IMR-90 (cell line): Measurements from ENCODE around the gene NUDT5. TPM values are rescaled to one million over a fixed set of nuclear protein-coding genes. Genes with fewer than 3 reads are reported as not detected.

Experiments used
- ATAC-seq: fragments of 200-7000 bp; cut with Tn5 transposase; 2 replicates; pipeline ENCODE4 v1.9.1; 2020; ENCODE audit warnings: low read depth, mild to moderate bottlenecking, moderate library complexity
- BruUV-seq: library from RNA; stranded (reverse); fragments of 400-500 nt; replicated peaks from 2 replicates; lab custom pipeline; 2021; lab: Mats Ljungman, UMichigan
- CTCF ChIA-PET: fragments of 300-600 bp; formaldehyde crosslinking; extraction: SDS; loops from one replicate; lab custom pipeline; 2021; ENCODE audit warnings: antibody characterized with exemption; lab: Yijun Ruan, JAX
- POLR2A ChIA-PET: fragments of 300-600 bp; sonication (Branson Sonifier 250); formaldehyde crosslinking; loops from one replicate; lab custom pipeline; 2022; ENCODE audit warnings: antibody characterized with exemption; ENCODE audit not compliant: unreplicated experiment; lab: Charles Lee
- DNase-seq: peaks from one replicate; pipeline ENCODE4 v3.0.0; 2013
- H2AFZ ChIP-seq: replicated peaks from 2 replicates; pipeline ENCODE3; 2013; ENCODE audit warnings: low read length, mild to moderate bottlenecking; ENCODE audit not compliant: poor library complexity
- H2AK5ac ChIP-seq: 2 replicates; pipeline ENCODE4 v1.6.1; 2013; ENCODE audit warnings: low read depth, low read length, inconsistent platforms
- H2AK9ac ChIP-seq: replicated peaks from 2 replicates; pipeline ENCODE3; 2013; ENCODE audit warnings: mild to moderate bottlenecking, low read depth, low read length, moderate library complexity; ENCODE audit not compliant: poor library complexity
- H2BK120ac ChIP-seq: 2 replicates; pipeline ENCODE4 v1.6.1; 2013; ENCODE audit warnings: low read depth, low read length, inconsistent platforms
- H2BK15ac ChIP-seq: 3 replicates; pipeline ENCODE4 v1.6.1; 2013; ENCODE audit warnings: low read depth, low read length, inconsistent platforms
- H2BK20ac ChIP-seq: 2 replicates; pipeline ENCODE4 v1.6.1; 2013; ENCODE audit warnings: low read depth, mild to moderate bottlenecking, inconsistent platforms, low read length, moderate library complexity
- H2BK5ac ChIP-seq: 2 replicates; pipeline ENCODE4 v1.6.1; 2013; ENCODE audit warnings: mild to moderate bottlenecking, low read depth, low read length, inconsistent platforms; ENCODE audit not compliant: poor library complexity, severe bottlenecking
- H3K14ac ChIP-seq: replicated peaks from 2 replicates; pipeline ENCODE4 v1.6.1; 2013; ENCODE audit warnings: low read depth, low read length, inconsistent platforms
- H3K18ac ChIP-seq: 2 replicates; pipeline ENCODE4 v1.6.1; 2013; ENCODE audit warnings: low read depth, low read length, control low read depth
- H3K23ac ChIP-seq: 2 replicates; pipeline ENCODE4 v1.6.1; 2013; ENCODE audit warnings: low read depth, low read length, inconsistent platforms
- H3K27ac ChIP-seq: 2 replicates; pipeline ENCODE4 v1.5.1; 2013; ENCODE audit warnings: mild to moderate bottlenecking, control low read depth, low read length; ENCODE audit not compliant: insufficient read depth
- H3K27me3 ChIP-seq: 2 replicates; pipeline ENCODE4 v1.6.1; 2013; ENCODE audit warnings: low read length; ENCODE audit not compliant: control insufficient read depth, insufficient read depth
- H3K36me3 ChIP-seq: 2 replicates; pipeline ENCODE4 v1.6.1; 2013; ENCODE audit warnings: low read length, mixed read lengths; ENCODE audit not compliant: control insufficient read depth, insufficient read depth
- H3K4ac ChIP-seq: 2 replicates; pipeline ENCODE4 v1.6.1; 2013; ENCODE audit warnings: low read depth, low read length, inconsistent platforms
- H3K4me1 ChIP-seq: 2 replicates; pipeline ENCODE4 v1.6.1; 2013; ENCODE audit warnings: low read length, mixed read lengths; ENCODE audit not compliant: control insufficient read depth, insufficient read depth
- H3K4me2 ChIP-seq: 2 replicates; pipeline ENCODE4 v1.6.1; 2013; ENCODE audit warnings: low read depth, mild to moderate bottlenecking, control low read depth, low read length, moderate library complexity
- H3K4me3 ChIP-seq: 2 replicates; pipeline ENCODE4 v1.5.1; 2013; ENCODE audit warnings: low read depth, mild to moderate bottlenecking, control low read depth, low read length, moderate library complexity; ENCODE audit not compliant: insufficient read depth
- H3K56ac ChIP-seq: 2 replicates; pipeline ENCODE4 v1.6.1; 2013; ENCODE audit warnings: low read length, inconsistent platforms; ENCODE audit not compliant: insufficient read depth; ENCODE audit errors: extremely low read depth
- H3K79me1 ChIP-seq, 2 experiments: 2 replicates each; pipeline ENCODE4 v1.6.1; 2013; ENCODE audit warnings: low read length in 2 of 2, inconsistent platforms in 1 of 2, low read depth in 1 of 2
- H3K9ac ChIP-seq: 2 replicates; pipeline ENCODE4 v1.6.1; 2013; ENCODE audit warnings: low read depth, low read length, control low read depth
- H3K9me1 ChIP-seq: 2 replicates; pipeline ENCODE4 v1.6.1; 2013; ENCODE audit warnings: low read length, inconsistent platforms; ENCODE audit not compliant: insufficient read depth
- H3K9me3 ChIP-seq: 2 replicates; pipeline ENCODE4 v1.6.1; 2013; ENCODE audit warnings: low read length; ENCODE audit not compliant: control insufficient read depth, insufficient read depth
- H4K20me1 ChIP-seq: 2 replicates; pipeline ENCODE4 v1.6.1; 2013; ENCODE audit warnings: low read length, inconsistent platforms; ENCODE audit not compliant: insufficient read depth
- H4K5ac ChIP-seq: 2 replicates; pipeline ENCODE4 v1.6.1; 2013; ENCODE audit warnings: mild to moderate bottlenecking, low read depth, low read length, control low read depth
- H4K8ac ChIP-seq, 2 experiments: 2 replicates each; pipeline ENCODE4 v1.6.1; 2013; ENCODE audit warnings: low read depth in 2 of 2, low read length in 2 of 2, control low read depth in 1 of 2, inconsistent platforms in 1 of 2
- H4K91ac ChIP-seq: 2 replicates; pipeline ENCODE4 v1.6.1; 2013; ENCODE audit warnings: low read depth, low read length, inconsistent platforms; ENCODE audit not compliant: insufficient read depth
- BHLHE40 ChIP-seq: fragments of 150-350 bp; IDR thresholded peaks from 2 replicates; pipeline ENCODE4 v1.6.1; 2016; ENCODE audit warnings: mild to moderate bottlenecking, low read depth, low read length
- CEBPB ChIP-seq: IDR thresholded peaks from 2 replicates; pipeline ENCODE4 v1.6.1; 2012; ENCODE audit warnings: low read depth, low read length, improper control_type of control experiment
- CHD1 ChIP-seq: IDR thresholded peaks from 2 replicates; pipeline ENCODE4 v1.6.1; 2012; ENCODE audit warnings: low read depth, low read length, improper control_type of control experiment
- CTCF ChIP-seq: conservative IDR thresholded peaks from 2 replicates; pipeline ENCODE4 v1.5.1; 2012; ENCODE audit warnings: mild to moderate bottlenecking, low read depth, low read length, improper control_type of control experiment
- ELK1 ChIP-seq: fragments of 150-350 bp; IDR thresholded peaks from 2 replicates; pipeline ENCODE4 v1.6.1; 2016; ENCODE audit warnings: low read depth, mild to moderate bottlenecking, low read length, moderate library complexity, borderline replicate concordance
- FOS ChIP-seq: fragments of 150-350 bp; IDR thresholded peaks from 2 replicates; pipeline ENCODE4 v1.6.1; 2016; ENCODE audit warnings: low read depth, low read length
- MAFK ChIP-seq: IDR thresholded peaks from 2 replicates; pipeline ENCODE4 v1.6.1; 2012; ENCODE audit warnings: low read depth, low read length, improper control_type of control experiment
- MAZ ChIP-seq: IDR thresholded peaks from 2 replicates; pipeline ENCODE4 v1.6.1; 2012; ENCODE audit warnings: low read depth, mild to moderate bottlenecking, low read length, improper control_type of control experiment, moderate library complexity, borderline replicate concordance
- MXI1 ChIP-seq: IDR thresholded peaks from 2 replicates; pipeline ENCODE4 v1.6.1; 2012; ENCODE audit warnings: low read depth, mild to moderate bottlenecking, low read length, moderate library complexity, borderline replicate concordance
- NFE2L2 ChIP-seq: fragments of 150-350 bp; IDR thresholded peaks from 2 replicates; pipeline ENCODE4 v1.6.1; 2016; ENCODE audit warnings: low read depth, mild to moderate bottlenecking, low read length
- POLR2A ChIP-seq: IDR thresholded peaks from 2 replicates; pipeline ENCODE4 v1.6.1; 2012; ENCODE audit warnings: mild to moderate bottlenecking, low read depth, low read length
- RAD21 ChIP-seq: IDR thresholded peaks from 2 replicates; pipeline ENCODE4 v1.6.1; 2012; ENCODE audit warnings: low read length, improper control_type of control experiment
- RCOR1 ChIP-seq: IDR thresholded peaks from 2 replicates; pipeline ENCODE4 v1.6.1; 2012; ENCODE audit warnings: mild to moderate bottlenecking, low read length, improper control_type of control experiment; ENCODE audit not compliant: insufficient replicate concordance
- RFX5 ChIP-seq: IDR thresholded peaks from 2 replicates; pipeline ENCODE4 v1.8.0; 2012; ENCODE audit warnings: low read depth, mild to moderate bottlenecking, low read length, moderate library complexity
- SMC3 ChIP-seq: fragments of 150-350 bp; IDR thresholded peaks from 2 replicates; pipeline ENCODE4 v1.6.1; 2016; ENCODE audit warnings: low read depth, mild to moderate bottlenecking, antibody characterized with exemption, low read length, moderate library complexity
- USF2 ChIP-seq: fragments of 150-350 bp; IDR thresholded peaks from 2 replicates; pipeline ENCODE4 v1.6.1; 2017; ENCODE audit warnings: mild to moderate bottlenecking, antibody characterized with exemption, low read length, low read depth
- WGBS, 2 experiments: methylation state at CpG; one replicate each; pipeline versions ENCODE4 v1.1.5 to v1.1.7; 2013; ENCODE audit warnings: missing lambda C conversion rate in 2 of 2; ENCODE audit not compliant: insufficient read length in 1 of 2; ENCODE audit errors: extremely low coverage in 2 of 2; 5-methylcytosine and 5-hydroxymethylcytosine counted together
- dilution Hi-C: fragments of 300-500 bp; cut with HindIII; formaldehyde crosslinking; loops from one replicate; pipeline ENCODE4 v1.14.3; 2018; ENCODE audit warnings: low sequenced_read_pairs; ENCODE audit not compliant: unreplicated experiment
- in situ Hi-C: fragments of 300-500 bp; cut with MboI; formaldehyde crosslinking; loops from 3 replicates; pipeline ENCODE4 v1.14.3; 2019; ENCODE audit warnings: low sequenced_read_pairs, inconsistent platforms, mixed read lengths
- intact Hi-C: fragments of 100-400 bp; cut with micrococcal nuclease; formaldehyde crosslinking; loops from 2 replicates; pipeline ENCODE4 v1.10.0; 2022
- polyA plus RNA-seq, 3 experiments: library from polyadenylated mRNA; depleted of rRNA; stranded (reverse); fragments of >200 nt; gene quantifications; 2 replicates each; pipeline ENCODE4 v1.2.3, GENCODE V29; 2012; ENCODE audit warnings: low replicate concordance in 1 of 3
- total RNA-seq: library from RNA; depleted of rRNA; stranded (reverse); fragments of >200 nt; gene quantifications from 2 replicates; pipeline ENCODE4 v1.2.3, GENCODE V29; 2012

The NUDT5 gene
- total and polyA plus RNA-seq, 2 of the 4 experiments (the other 2 are of a cell fraction): 70.1 to 74.6 TPM

GRCh38 chr10:12195281-12195602 lies 449 bp downstream of the NUDT5 start:
- peak overlapping the region; percentile 98 for H3K23ac ChIP-seq
- ChIA-PET CTCF (interaction anchor here (1.6 kb wide), 1 partner anchor 19 kb away, joined by 4 read pairs; no protein-coding TSS in a partner anchor), POLR2A (interaction anchor here (0.6 to 1.0 kb wide), 2 partner anchors 15 to 304 kb away, joined by 3 to 10 read pairs; no protein-coding TSS in a partner anchor)
- H3K4me3 ChIP-seq: peak overlapping the region; percentile 86
- peak overlapping the region; percentile 81 for H2BK5ac ChIP-seq
- ATAC-seq (no peak; the same call in 1 of the 2 replicates), DNase-seq (no peak)
- H2BK15ac ChIP-seq: no peak overlapping the region
- TF ChIP-seq MAZ (no peak), SMC3 (no peak), BHLHE40 (no peak), MXI1 (no peak), RCOR1 (no peak), CHD1 (no peak), RAD21 (no peak), MAFK (no peak), USF2 (no peak), ELK1 (no peak), NFE2L2 (no peak), RFX5 (no peak), CEBPB (no peak), CTCF (no peak), POLR2A (no peak), FOS (no peak)
- peak overlapping the region; percentile 90 for H3K4me2 ChIP-seq
- in situ Hi-C loops: no loop called here
- peak overlapping the region; percentile 84 for H3K9ac ChIP-seq
- H4K5ac ChIP-seq: peak overlapping the region; percentile 56
- WGBS, 2 experiments: 1% methylated on average over 10 of the region's 12 CpGs; no CpG with 5 or more reads in 1 of the 2 experiments
- no TSS peak for BruUV-seq
- H3K4ac ChIP-seq: peak overlapping the region; percentile 97
- H2BK20ac ChIP-seq: no peak overlapping the region
- H3K36me3 ChIP-seq: peaks cover 6% of the 10 kb centered on the region; the same call in 1 of the 2 replicates
- H3K27ac ChIP-seq: peak overlapping the region; percentile 91
- peak overlapping the region; percentile 96 for H2AFZ ChIP-seq
- H3K14ac ChIP-seq: peak overlapping the region; percentile 97
- dilution Hi-C loops: no loop called here
- H3K9me1 ChIP-seq: peaks cover 4% of the 10 kb centered on the region; the same call in 1 of the 2 replicates
- peak overlapping the region; percentile 73; the same call in 1 of the 2 replicates for H2AK5ac ChIP-seq
- intact Hi-C loops: loop anchor here (5.0 kb wide), 2 partner anchors 517 to 882 kb away; no protein-coding TSS in a partner anchor
- H2BK120ac ChIP-seq: peak overlapping the region; percentile 99
- no peaks in the 10 kb centered on the region for H3K27me3 ChIP-seq
- no peaks in the 10 kb centered on the region for H3K9me3 ChIP-seq
- peak overlapping the region; percentile 84; the same call in 1 of the 2 replicates for H4K91ac ChIP-seq
- H4K8ac ChIP-seq: peak overlapping the region; percentile 93 to 97
- H2AK9ac ChIP-seq: peak overlapping the region; percentile 50
- peak overlapping the region; percentile 10; the same call in 1 of the 2 replicates for H3K18ac ChIP-seq
- H3K79me1 ChIP-seq: peaks cover 13 to 63% of the 10 kb centered on the region in 2 experiments
- H3K56ac ChIP-seq: peak overlapping the region; percentile 90
- peaks cover 12% of the 10 kb centered on the region; the same call in 1 of the 2 replicates for H4K20me1 ChIP-seq
- peaks cover 7% of the 10 kb centered on the region; the same call in 1 of the 2 replicates for H3K4me1 ChIP-seq
